GM19397 (cell line): Measurements from ENCODE around the gene GREB1.

ENCODE experiments used
- ATAC-seq: cut with Tn5 transposase; IDR thresholded peaks from one replicate; pipeline ENCODE4 v1.9.1; 2021; ENCODE audit warnings: mild to moderate bottlenecking, moderate library complexity; ENCODE audit not compliant: unreplicated experiment

Gene GREB1

GRCh38 chr2:11577101-11577883, 43.4 kb downstream of the GREB1 start:
- ATAC-seq = no peak

GRCh38 chr2:11578081-11578948, 44.5 kb downstream of the GREB1 start:
- ATAC-seq = no peak

GRCh38 chr2:11578986-11579774, 45.3 kb downstream of the GREB1 start:
- no peak for ATAC-seq

GRCh38 chr2:11579867-11580659, 46.2 kb downstream of the GREB1 start:
- ATAC-seq = no peak

- ATAC-seq = no peak
These were observed 46.9 kb downstream of the GREB1 start for GRCh38 chr2:11580697-11581096.

GRCh38 chr2:11581124-11581796, 47.4 kb downstream of the GREB1 start:
- no peak for ATAC-seq

- no peak for ATAC-seq
These were observed 48.2 kb downstream of the GREB1 start for GRCh38 chr2:11581797-11582611.

GRCh38 chr2:11582612-11582861, 48.7 kb downstream of the GREB1 start:
- ATAC-seq = no peak

- ATAC-seq = no peak
These were observed 49.3 kb downstream of the GREB1 start for GRCh38 chr2:11582862-11583752.

- peak; percentile 53 for ATAC-seq
These were observed 50.1 kb downstream of the GREB1 start for GRCh38 chr2:11583840-11584524.

- no peak for ATAC-seq
These were observed 50.7 kb downstream of the GREB1 start for GRCh38 chr2:11584525-11585056.

GRCh38 chr2:11585071-11585470, 51.2 kb downstream of the GREB1 start:
- no peak for ATAC-seq

GRCh38 chr2:11588228-11589110, 54.6 kb downstream of the GREB1 start:
- no peak for ATAC-seq

GRCh38 chr2:11589316-11589940, 55.6 kb downstream of the GREB1 start:
- no peak for ATAC-seq

GRCh38 chr2:11590193-11590592, 56.3 kb downstream of the GREB1 start:
- ATAC-seq = no peak

GRCh38 chr2:11591091-11591490, 57.2 kb downstream of the GREB1 start:
- no peak for ATAC-seq
